ENCODE measurements around the gene ANK2.

Gene ANK2

DNA sequence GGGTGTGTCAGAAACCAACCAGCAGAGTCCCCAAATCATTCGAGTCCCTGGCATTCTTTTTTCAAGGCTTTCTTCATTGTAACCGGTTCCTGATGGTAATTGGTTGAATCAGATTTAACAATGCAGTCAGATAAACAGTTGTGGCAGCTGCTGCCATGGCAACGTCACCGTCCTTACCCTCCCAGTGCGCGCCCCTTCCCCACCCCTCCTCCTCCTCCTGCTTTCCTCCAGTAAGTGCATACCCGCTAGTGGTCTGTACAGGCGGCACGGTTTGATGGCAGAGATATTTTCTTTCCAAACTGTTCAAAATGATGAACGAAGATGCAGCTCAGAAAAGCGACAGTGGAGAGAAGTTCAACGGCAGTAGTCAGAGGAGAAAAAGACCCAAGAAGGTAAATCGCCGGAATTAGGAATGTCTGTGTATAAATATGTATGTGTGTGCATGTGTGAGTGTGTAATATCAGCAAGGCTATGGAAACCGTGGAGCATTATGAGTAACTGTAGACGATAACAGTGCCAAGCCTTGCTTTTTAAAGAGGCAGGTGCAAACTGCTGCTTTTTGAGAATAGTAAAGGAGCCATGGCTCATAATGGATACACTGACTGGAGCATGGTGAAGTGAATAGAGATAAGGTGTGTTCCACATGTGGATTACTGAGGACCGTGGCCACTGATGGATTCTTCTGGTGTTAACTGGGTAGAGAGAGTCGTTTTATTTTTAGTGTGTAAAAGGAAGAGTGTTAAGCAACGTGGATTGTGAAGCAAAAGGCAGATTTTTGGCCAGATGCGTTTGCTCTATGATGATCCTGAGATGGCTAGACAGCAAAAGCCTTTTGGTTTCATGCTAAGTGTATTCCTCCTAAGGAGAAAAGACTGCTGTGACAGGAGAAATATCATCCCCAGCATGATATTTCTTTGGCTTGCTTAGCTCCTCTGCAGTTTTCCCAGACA lies at the start of gene ANK2:
Gene ANK2 (plus strand): TSS at position 233 of the 950 bp plus-strand sequence. CDS start 76 bp downstream, at position 309.
- DNase-seq = no peak

- no peak for DNase-seq
Observed at GRCh38 chr4:113003841-113004240, 45.6 kb upstream of the ANK2 start.

DNA sequence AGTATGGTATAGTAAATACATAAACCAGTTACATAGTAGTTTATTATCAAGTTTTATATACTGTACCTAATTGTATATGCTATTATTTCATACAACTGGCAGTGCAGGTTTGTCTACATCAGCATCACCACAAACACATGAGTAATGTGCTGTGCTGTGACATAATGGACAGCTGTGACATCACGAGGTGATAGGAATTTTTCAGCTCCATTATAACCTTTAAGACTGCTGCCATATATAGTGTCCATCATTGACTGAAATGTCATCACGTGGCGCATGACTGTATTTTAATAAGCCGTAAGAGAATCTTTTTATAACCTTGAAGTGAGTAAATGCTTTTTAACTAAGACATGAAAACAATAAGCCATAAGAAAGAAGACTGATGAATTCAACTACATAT lies 44.8 kb upstream of the ANK2 start:
- DNase-seq = no peak

DNA sequence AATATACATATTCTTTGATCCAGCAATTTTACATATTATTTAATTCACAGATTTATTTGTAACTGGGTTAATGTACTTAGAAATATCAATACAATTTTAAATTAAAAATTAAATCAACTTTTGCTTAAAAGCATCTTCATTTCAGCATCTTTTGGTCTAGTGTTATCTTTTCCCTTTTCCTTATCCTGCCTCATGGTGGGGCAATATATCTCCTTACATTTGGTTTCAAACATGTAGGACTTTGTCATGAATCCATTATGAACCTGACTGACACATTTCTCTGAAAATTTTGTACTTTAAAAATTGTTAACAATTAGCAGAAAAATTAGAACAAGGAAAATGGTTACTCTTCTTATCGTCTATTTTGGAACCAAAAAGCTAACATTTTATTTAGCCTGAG lies 42.8 kb upstream of the ANK2 start:
- DNase-seq = no peak

- DNase-seq = no peak
Observed at GRCh38 chr4:113007151-113007550, 42.3 kb upstream of the ANK2 start.

GRCh38 chr4:113008135-113008534 lies 41.3 kb upstream of the ANK2 start:
- no peak for DNase-seq

DNA sequence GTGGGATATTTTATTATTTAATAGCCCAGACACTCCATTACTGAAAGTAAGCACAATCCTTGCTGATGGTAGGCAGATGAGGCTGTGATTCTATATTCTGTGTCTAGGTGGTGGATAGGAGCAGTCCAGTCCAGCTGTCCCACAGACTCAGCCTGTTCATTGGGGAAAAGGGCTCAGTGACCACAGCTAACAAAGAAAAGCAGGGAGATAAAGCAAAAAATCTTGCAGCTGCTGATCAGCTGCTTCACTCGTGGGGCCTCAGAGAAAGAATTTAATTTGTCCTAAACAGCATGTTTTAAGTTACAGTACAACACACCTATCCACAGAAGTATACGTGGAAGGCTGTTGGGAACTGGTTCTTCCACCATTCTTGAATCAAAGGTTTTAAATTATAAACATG lies 40.7 kb upstream of the ANK2 start:
- DNase-seq = no peak

DNA sequence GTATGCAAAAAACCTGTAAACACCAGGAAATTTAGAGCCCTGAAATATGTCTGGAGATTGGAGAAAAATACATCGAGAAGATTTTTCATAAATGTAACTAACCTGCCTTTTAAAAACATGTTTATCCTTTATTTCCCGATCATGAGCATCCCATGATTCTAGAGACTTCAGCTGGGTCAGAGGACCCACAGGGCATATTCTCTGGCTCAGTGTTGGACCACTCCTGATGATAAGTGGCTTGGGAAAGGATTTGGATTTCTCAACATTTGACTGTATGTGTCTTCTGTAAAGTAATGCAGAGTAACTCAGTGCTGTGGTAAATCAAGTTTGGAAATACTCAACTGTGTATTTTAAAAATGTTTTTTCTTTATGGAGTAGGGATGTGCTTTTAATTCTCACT lies 40.0 kb upstream of the ANK2 start:
- DNase-seq = no peak

- no peak for DNase-seq
Observed at GRCh38 chr4:113012122-113012725, 37.2 kb upstream of the ANK2 start.

GRCh38 chr4:113012786-113013185 lies 36.7 kb upstream of the ANK2 start:
- DNase-seq = no peak

- no peak for DNase-seq
Observed at GRCh38 chr4:113013751-113014150, 35.7 kb upstream of the ANK2 start.

- DNase-seq = no peak
Observed at GRCh38 chr4:113016377-113016776, 33.1 kb upstream of the ANK2 start.

- DNase-seq = no peak
Observed at GRCh38 chr4:113020966-113021365, 28.5 kb upstream of the ANK2 start.

GRCh38 chr4:113024388-113024787 lies 25.1 kb upstream of the ANK2 start:
- DNase-seq = no peak

DNA sequence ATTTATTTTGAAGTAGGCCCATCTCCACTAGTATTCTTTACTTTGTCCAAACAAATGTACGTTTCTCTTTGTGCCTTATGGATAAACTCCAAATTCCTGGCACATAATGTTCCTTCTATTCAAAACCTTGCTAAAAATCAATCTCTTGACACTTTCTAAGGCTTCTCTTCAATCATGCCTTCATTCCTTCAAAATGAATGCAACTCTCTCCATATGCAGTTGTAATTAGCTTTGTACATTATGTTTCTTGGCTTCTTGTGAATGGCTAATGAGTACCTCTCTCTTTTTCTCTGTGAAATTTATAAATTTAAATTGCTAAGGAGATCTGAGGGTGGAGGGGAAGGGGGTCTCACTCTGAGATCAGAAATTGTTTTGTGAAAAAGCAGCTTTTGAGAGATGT lies 24.0 kb upstream of the ANK2 start:
- no peak for DNase-seq

DNA sequence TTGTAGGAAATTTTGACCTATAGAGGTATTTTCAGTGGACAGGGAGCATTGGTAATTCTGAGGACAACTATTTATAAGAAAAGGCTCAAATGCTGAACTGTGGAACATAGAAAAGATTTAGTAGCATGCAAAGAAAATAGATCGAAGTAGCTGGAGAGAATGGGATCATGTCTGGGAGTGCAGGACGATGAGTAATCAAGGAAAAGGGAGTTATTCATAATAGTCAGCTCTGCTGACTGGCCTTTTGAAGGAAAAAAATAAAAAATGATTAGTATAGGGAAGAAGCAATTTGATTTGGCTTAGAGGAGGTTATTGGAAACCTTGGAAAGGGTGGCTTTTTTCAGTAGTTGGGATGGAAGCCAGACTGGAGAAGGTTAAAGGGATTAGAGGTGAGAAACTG lies 22.9 kb upstream of the ANK2 start:
- no peak for DNase-seq

DNA sequence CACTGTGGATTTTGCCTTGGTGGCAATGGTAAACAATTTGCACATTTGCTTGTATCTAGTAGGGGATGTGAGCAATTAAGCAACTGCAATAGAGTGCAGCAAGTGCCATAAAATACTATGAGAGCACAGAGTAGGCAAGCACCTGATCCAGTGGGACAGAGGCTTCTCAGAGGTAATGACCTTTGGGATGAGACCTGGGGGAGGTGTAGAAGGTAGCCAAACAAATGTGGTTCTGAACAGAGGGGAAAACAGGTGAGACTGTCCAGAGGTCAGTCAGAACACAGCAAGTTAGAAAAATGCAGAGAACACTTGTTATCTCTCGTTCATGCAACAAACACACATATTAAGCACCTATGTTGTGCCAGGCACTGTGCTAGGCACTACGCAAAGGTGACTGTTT lies 21.4 kb upstream of the ANK2 start:
- DNase-seq = no peak

DNA sequence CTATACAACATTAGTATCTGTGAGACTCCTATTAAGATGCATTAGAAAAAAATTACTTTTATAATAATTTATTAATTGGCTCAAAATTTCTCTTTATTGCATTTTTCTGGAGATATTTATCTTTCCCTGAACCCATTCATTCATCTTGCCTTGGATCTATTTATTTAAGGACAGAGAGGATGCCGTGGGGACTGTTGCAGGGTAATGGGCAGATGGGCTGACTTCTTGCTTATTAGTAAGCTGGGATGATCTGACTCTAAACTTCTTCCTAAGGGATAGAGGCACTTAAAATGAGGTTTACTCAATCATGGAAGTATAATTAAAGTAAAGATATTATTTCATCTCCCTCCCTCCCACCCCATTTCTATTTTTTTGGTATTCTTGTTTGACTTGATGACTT lies 18.2 kb upstream of the ANK2 start:
- DNase-seq = no peak

DNA sequence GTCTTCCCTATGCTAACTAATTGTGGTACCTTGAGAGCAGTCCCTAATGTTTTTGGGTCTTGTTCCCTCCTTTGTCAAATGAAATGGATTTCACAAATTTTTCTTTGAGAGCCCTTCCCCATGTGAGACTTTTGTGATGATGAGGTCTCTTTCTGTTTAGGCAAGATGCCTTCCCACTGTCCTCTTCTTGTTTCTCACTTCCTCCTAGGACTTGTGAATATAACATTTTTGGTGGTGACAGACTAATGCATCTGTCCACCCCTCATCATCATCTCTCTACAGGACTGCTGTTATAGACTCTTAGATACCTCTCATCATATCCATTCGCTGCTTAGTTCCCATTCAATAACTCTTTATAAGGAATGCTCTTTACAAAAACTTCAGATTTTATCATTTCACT lies 8.7 kb upstream of the ANK2 start:
- no peak for DNase-seq

DNA sequence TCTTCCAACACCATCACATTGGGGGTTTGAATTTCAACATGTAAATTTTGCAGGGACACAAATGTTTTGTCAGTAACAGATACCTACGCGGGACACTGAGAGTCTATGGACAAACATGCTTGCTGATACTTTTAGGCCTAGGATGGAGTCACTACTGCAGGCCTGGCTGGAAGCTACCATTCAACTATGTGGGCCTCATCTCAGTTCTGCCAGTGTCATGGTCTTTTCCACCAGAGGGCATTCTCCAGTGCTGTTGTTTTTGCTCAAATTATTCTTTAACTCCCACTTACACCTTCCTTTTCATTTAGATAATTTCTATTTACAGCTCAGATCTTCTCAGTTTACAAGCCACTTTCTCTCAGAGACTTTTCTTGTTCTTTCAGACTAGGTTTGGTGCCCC lies 7.0 kb upstream of the ANK2 start:
- DNase-seq = no peak

- no peak for DNase-seq
Observed at GRCh38 chr4:113043591-113043990, 5.9 kb upstream of the ANK2 start.

DNA sequence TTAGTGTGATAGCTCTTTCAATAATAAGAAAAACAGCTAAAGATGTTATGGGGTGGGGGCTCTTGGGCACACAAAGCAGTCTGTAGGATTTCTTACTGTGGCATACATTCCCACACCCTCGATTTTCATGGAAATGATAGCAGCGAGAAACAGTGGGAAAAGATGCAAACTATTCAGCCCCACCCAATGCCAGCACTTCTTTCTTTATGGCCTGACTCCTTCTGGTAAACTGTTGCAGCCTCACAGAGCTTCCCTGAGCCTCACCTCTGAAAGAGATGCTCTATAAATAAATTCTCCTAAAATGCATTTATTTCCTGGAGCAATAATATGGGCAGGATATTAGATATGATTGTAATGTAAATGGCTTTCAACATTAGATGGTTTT lies 910 bp downstream of the ANK2 start:
- DNase-seq = no peak

DNA sequence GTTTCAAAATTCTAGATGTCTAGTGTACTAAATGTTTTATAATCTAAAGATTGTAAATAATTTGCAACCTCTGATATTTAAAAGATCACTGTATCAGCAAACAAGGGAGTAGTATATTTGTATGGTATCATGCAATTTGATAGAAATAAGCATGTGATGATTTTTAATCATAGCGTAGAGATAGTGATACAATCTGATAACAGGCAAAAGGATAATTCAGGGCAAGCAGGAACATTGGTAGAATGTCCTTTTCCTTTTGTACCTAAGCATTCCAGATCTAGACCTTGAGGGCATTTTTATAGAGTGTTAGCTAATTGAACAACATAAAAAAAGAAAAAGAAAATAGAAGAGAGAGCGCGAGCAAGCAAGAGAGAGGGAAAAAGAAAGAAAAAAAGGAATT lies 1.4 kb downstream of the ANK2 start:
- no peak for DNase-seq

DNA sequence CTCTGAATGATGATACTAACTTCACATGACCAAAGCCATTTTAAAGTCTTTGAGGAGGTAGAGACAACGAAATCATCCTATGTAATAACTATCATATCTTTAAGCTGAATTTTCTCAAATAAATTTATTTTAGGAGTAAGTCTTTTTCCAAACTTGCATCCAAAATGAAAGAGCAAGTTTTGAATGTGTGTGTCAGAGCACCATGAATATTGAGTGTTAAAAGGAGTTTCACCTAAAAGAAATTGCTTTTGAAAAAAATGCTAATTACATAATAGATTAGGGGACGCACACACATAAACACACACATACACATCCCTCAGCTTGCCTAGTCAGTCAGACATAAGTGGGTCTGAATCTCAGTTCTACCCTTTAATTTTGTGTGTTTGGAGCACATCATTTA lies 1.9 kb downstream of the ANK2 start:
- no peak for DNase-seq

Data from SHP77 treated with DMSO at 0.1 percent for 48 hours (cell line).